Thoracic aorta (tissue), 2 donors: ENCODE measurements around the gene PNLIPRP1. TPM values are rescaled to one million over a fixed set of nuclear protein-coding genes. Genes with fewer than 3 reads are reported as not detected.

Experiments
- ATAC-seq: fragments of 150-250 bp; one replicate; pipeline ENCODE4 v1.8.0; 2017; ENCODE audit warnings: low read depth; ENCODE audit not compliant: insufficient number of reproducible peaks, low FRiP score
- DNase-seq: peaks from one replicate; pipeline ENCODE4 v3.0.0-alpha.2; 2020; ENCODE audit warnings: low spot score
- H3K27ac ChIP-seq, 2 donors: fragments of 200-600 bp; sonication (generic); 1 replicate in 1 of 2; 2 replicates in 1 of 2; pipeline ENCODE4 v1.5.1; 2016; ENCODE audit warnings: mild to moderate bottlenecking in 2 of 2, moderate library complexity in 2 of 2
- H3K27me3 ChIP-seq: fragments of 200-600 bp; sonication (generic); replicated peaks from 2 replicates; pipeline ENCODE4 v1.6.0; 2016; ENCODE audit warnings: mild to moderate bottlenecking; ENCODE audit not compliant: insufficient read depth
- H3K36me3 ChIP-seq: fragments of 200-600 bp; sonication (generic); one replicate; pipeline ENCODE4 v1.5.1; 2016
- H3K4me1 ChIP-seq, 2 donors: fragments of 200-600 bp; sonication (generic); 1 replicate in 1 of 2; 2 replicates in 1 of 2; pipeline versions ENCODE4 v1.5.1 to v1.6.0; 2016; ENCODE audit warnings: low read depth in 2 of 2, mild to moderate bottlenecking in 1 of 2; ENCODE audit not compliant: control insufficient read depth in 1 of 2
- H3K4me3 ChIP-seq: fragments of 200-600 bp; sonication (generic); 2 replicates; pipeline ENCODE4 v1.5.1; 2016; ENCODE audit warnings: mild to moderate bottlenecking
- H3K9me3 ChIP-seq: fragments of 200-600 bp; sonication (generic); 2 replicates; pipeline ENCODE4 v1.5.1; 2016
- CTCF ChIP-seq: fragments of 200-600 bp; sonication (generic); IDR thresholded peaks from one replicate; pipeline ENCODE4 v1.5.1; 2019; ENCODE audit warnings: antibody characterized with exemption
- total RNA-seq, 2 donors: library from RNA; depleted of rRNA; stranded (reverse); fragments of >200 nt; gene quantifications; one replicate each; pipeline versions ENCODE4 v1.1.0 to v1.2.3, GENCODE V29; 2016

PNLIPRP1 gene
- under 1 TPM in 1 of 2 donors, not detected in 1; 0.99 TPM for total RNA-seq

DNA sequence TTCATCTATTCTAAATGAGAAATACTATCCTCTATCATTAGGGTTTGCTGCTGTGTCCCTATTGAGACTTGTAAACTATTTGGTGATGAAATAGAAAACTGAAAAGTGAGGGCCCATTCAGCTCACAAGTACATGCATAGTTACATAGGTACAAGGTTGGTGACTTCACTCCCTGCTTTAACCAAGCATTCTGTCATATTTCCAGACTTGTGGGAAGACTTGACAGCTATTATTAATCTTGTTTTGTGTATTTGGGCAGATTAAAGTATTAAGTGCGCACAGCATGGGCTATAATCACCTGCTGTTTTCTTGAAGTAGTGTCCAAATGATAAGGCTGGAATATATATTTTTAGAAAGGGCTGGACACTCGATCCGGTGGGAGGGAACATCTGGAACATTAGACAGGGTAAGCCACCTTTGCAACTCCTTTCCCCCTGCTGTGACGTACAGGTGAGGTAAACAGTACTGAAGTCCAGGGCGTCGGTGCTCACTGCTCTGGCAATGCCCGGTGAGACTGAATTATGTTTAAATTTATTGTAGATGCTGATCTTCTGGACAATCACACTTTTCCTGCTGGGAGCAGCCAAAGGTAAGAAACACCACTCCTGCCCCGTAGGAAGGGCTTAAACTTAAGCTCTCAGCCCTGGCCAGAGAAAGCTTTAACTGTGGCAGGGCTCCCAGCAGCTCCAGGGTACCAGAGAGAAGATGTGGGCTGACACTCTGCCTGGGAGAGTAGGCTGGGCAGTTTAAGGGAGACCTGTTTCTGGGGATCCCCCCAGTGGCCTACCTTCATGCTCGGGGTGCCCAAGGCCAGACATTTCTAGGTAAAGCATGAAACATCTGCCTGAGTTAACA lies at the start of gene PNLIPRP1:
PNLIPRP1 (plus strand) TSS at position 370 of the 855 bp plus-strand sequence; CDS start at position 541, 171 bp downstream.
- Histone ChIP-seq H3K4me3 (no peak within 1 kb of the TSS), H3K36me3 (no peaks in the 10 kb centered on the region), H3K27ac (no peak within 1 kb of the TSS), H3K27me3 (no peaks in the 10 kb centered on the region), H3K9me3 (no peaks in the 10 kb centered on the region), H3K4me1 (no peaks in the 10 kb centered on the region)
- ATAC-seq (no peak), DNase-seq (no peak)
- no peak for TF ChIP-seq CTCF

GRCh38 chr10:116542007-116542677 lies 48.6 kb upstream of the PNLIPRP1 start:
- ATAC-seq: no peak
- Histone ChIP-seq H3K4me3 (no peak overlapping the region), H3K4me1 (no peaks in the 10 kb centered on the region), H3K9me3 (no peaks in the 10 kb centered on the region), H3K27ac (no peak overlapping the region), H3K36me3 (no peaks in the 10 kb centered on the region), H3K27me3 (no peaks in the 10 kb centered on the region)
- DNase-seq: no peak
- no peak for TF ChIP-seq CTCF

DNA sequence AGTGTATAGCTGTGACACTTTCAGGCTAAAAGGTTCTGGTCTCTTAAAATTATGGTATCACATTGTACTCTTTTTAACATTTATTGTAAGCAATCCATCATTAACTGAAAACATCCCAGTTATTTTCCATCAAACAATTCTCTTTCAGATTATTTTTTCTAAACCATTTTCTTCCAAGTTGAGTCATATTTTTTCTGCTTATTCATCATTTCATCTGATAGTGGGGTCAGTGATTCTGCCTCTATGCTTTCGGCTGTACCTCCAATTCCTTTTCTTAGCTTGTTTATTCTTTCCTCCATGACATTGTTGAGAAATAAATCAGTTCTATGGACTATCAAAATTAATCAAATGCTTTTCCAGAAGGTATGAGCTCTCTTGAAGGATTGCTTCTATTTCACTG lies 45.6 kb upstream of the PNLIPRP1 start:
- TF ChIP-seq CTCF: no peak

DNA sequence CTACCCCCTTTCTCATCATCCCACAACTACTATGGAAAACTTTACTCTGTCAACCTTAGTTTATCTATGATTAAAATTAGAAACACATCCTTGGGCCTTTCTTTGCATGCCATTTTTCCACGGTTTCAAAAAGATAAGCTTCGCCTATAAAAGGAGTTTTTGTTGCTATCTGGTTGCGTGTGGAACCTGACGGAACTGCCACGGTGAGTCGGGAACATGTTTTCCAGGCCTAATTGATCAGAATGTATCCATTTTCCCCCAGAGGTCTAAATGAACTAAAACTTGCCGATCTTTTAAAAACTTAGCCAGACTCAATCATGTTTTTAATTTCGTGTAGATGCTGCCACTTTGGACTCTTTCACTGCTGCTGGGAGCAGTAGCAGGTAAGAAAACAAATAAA lies 45.0 kb upstream of the PNLIPRP1 start, which contains the start of gene PNLIP:
PNLIP (plus strand) TSS at position 176 of the 400 bp plus-strand sequence; CDS start at position 338, 162 bp downstream.
- ATAC-seq: no peak
- no peak for TF ChIP-seq CTCF
- no peak within 1 kb of the TSS for H3K27ac ChIP-seq

More for the DNA sequence above, 45.6 kb upstream of the PNLIPRP1 start:
- H3K36me3 ChIP-seq: no peaks in the 10 kb centered on the region
- H3K4me3 ChIP-seq: no peak overlapping the region
- ATAC-seq (no peak), DNase-seq (no peak)
- H3K27ac ChIP-seq: no peak overlapping the region
- H3K27me3 ChIP-seq: no peaks in the 10 kb centered on the region
- H3K4me1 ChIP-seq: no peaks in the 10 kb centered on the region
- H3K9me3 ChIP-seq: no peaks in the 10 kb centered on the region

GRCh38 chr10:116548301-116548700 lies 42.5 kb upstream of the PNLIPRP1 start:
- no peaks in the 10 kb centered on the region for H3K27me3 ChIP-seq
- H3K9me3 ChIP-seq: no peaks in the 10 kb centered on the region
- DNase-seq (no peak), ATAC-seq (no peak)
- no peak for TF ChIP-seq CTCF
- no peaks in the 10 kb centered on the region for H3K36me3 ChIP-seq
- no peak overlapping the region for H3K4me3 ChIP-seq
- H3K27ac ChIP-seq: no peak overlapping the region
- no peaks in the 10 kb centered on the region for H3K4me1 ChIP-seq

More for the DNA sequence above, 45.0 kb upstream of the PNLIPRP1 start, which contains the start of gene PNLIP:
- Histone ChIP-seq H3K36me3 (no peaks in the 10 kb centered on the region), H3K4me1 (no peaks in the 10 kb centered on the region), H3K4me3 (no peak within 1 kb of the TSS), H3K9me3 (no peaks in the 10 kb centered on the region), H3K27me3 (no peaks in the 10 kb centered on the region)
- no peak for DNase-seq
